Measurements from ENCODE around the gene GRAMD2B. TPM values are rescaled to one million over a fixed set of nuclear protein-coding genes. Genes with fewer than 3 reads are reported as not detected.
"Not testable (repeated sequence)": the region's sequence is repeated elsewhere in the genome, so short reads cannot be mapped to it uniquely, and the experiment has no call there.

GRAMD2B gene
- total and polyA plus RNA-seq, 2 experiments from 2014 or later, result 18.9 to 32.5 TPM

- 90% methylated on average over 4 of the region's 4 CpGs for WGBS (ENCODE audit: low lambda C conversion rate, missing lambda C conversion rate)
- no peaks in the 10 kb centered on the region for H3K27me3 ChIP-seq
- H3K4me2 ChIP-seq, result no peak overlapping the region
- no peaks in the 10 kb centered on the region for H3K9me3 ChIP-seq (ENCODE audit: low read depth)
- H3K9me2 ChIP-seq (replicated peaks; ENCODE audit: insufficient read depth), result no peaks in the 10 kb centered on the region
- H3K79me2 ChIP-seq, result peaks cover 5% of the 10 kb centered on the region
- no peak overlapping the region for H3K27ac ChIP-seq
- no peaks in the 10 kb centered on the region for H4K20me1 ChIP-seq (ENCODE audit: insufficient read depth, poor library complexity, severe bottlenecking)
- no peak for DNase-seq (ENCODE audit: low spot score)
- no peaks in the 10 kb centered on the region for H3K36me3 ChIP-seq (replicated peaks; ENCODE audit: insufficient read depth, low read depth)
- no peak overlapping the region for H2AFZ ChIP-seq
- H3K4me3 ChIP-seq, result no peak overlapping the region
- TF ChIP-seq EZH2 (IDR thresholded peaks at IDR 0.05; ENCODE audit: borderline replicate concordance), result no peak
- no peak for TF ChIP-seq EZH2phosphoT487 (IDR thresholded peaks at IDR 0.05; ENCODE audit: low read depth, severe bottlenecking, unreplicated experiment)
- H3K4me1 ChIP-seq (ENCODE audit: insufficient read depth), result no peaks in the 10 kb centered on the region
Observed at GRCh38 chr5:126395605-126396004, 27.6 kb upstream of the GRAMD2B start.

DNA sequence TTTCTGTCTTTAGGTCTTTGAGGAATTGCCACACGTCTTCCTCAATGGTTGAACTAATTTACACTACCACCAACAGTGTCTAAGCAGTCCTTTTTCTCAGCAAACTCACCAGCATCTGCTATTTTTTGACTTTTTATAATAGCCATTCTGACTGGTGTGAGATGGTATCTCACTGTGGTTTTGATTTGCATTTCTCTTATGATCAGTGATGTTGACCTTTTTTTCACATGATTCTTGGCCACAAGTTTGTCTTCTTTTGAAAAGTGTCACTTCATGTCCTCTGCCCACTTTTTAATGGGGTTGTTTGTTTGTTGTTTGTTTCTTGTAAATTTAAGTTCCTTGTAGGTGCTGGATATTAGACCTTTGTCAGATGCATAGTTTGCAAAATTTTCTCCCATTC is 26.5 kb upstream of the GRAMD2B start:
- H3K9me2 ChIP-seq (replicated peaks; ENCODE audit: insufficient read depth); H3K79me2 ChIP-seq; H2AFZ ChIP-seq; H3K27me3 ChIP-seq; H3K27ac ChIP-seq; H3K4me1 ChIP-seq (ENCODE audit: insufficient read depth); H3K4me3 ChIP-seq; H3K9me3 ChIP-seq (ENCODE audit: low read depth); DNase-seq (ENCODE audit: low spot score); H3K36me3 ChIP-seq (replicated peaks; ENCODE audit: insufficient read depth, low read depth); H3K4me2 ChIP-seq; H4K20me1 ChIP-seq (ENCODE audit: insufficient read depth, poor library complexity, severe bottlenecking): not testable (repeated sequence)
- WGBS (ENCODE audit: low lambda C conversion rate, missing lambda C conversion rate), result 100% methylated on average over 1 of the region's 1 CpG

DNA sequence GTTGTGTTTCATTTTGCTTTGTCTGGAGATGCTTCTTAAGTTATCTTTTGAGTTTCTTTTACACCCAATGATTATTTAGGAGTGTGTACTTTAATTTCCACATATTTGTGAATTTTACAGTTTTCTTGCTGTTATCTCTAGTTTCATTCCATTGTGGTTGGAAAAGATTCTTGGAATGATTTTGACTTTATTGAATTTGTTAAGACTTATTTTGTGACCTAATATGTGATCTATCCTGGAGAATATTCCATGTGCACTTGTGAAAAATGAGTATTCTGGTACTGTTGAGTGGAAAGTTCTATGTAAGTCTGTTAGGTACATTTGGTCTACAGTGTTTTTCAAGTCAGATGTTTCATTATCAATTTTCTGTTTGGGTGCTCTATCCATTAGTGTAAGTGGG is 24.4 kb upstream of the GRAMD2B start:
- Histone ChIP-seq H3K79me2 (peaks cover 8% of the 10 kb centered on the region), H4K20me1 (ENCODE audit: insufficient read depth, poor library complexity, severe bottlenecking) (no peaks in the 10 kb centered on the region), H3K27ac (no peak overlapping the region), H3K27me3 (no peaks in the 10 kb centered on the region), H2AFZ (no peak overlapping the region), H3K4me3 (no peak overlapping the region), H3K36me3 (replicated peaks; ENCODE audit: insufficient read depth, low read depth) (no peaks in the 10 kb centered on the region), H3K4me1 (ENCODE audit: insufficient read depth) (no peaks in the 10 kb centered on the region), H3K9me2 (replicated peaks; ENCODE audit: insufficient read depth) (no peaks in the 10 kb centered on the region), H3K4me2 (no peak overlapping the region), H3K9me3 (ENCODE audit: low read depth) (no peaks in the 10 kb centered on the region)
- TF ChIP-seq EZH2 (IDR thresholded peaks at IDR 0.05; ENCODE audit: borderline replicate concordance), result no peak
- TF ChIP-seq CTCF (IDR thresholded peaks at IDR 0.05; ENCODE audit: poor library complexity), result no peak
- no peak for TF ChIP-seq EZH2phosphoT487 (IDR thresholded peaks at IDR 0.05; ENCODE audit: low read depth, severe bottlenecking, unreplicated experiment)
- no peak for DNase-seq (ENCODE audit: low spot score)

- Histone ChIP-seq H3K4me1 (ENCODE audit: insufficient read depth) (no peaks in the 10 kb centered on the region), H3K4me2 (no peak overlapping the region), H3K36me3 (replicated peaks; ENCODE audit: insufficient read depth, low read depth) (no peaks in the 10 kb centered on the region), H3K27ac (no peak overlapping the region), H3K4me3 (no peak overlapping the region), H3K27me3 (no peaks in the 10 kb centered on the region), H3K79me2 (peaks cover 8% of the 10 kb centered on the region), H3K9me2 (replicated peaks; ENCODE audit: insufficient read depth) (no peaks in the 10 kb centered on the region), H3K9me3 (ENCODE audit: low read depth) (no peaks in the 10 kb centered on the region), H4K20me1 (ENCODE audit: insufficient read depth, poor library complexity, severe bottlenecking) (no peaks in the 10 kb centered on the region), H2AFZ (no peak overlapping the region)
- DNase-seq (ENCODE audit: low spot score), result no peak
- TF ChIP-seq CTCF (IDR thresholded peaks at IDR 0.05; ENCODE audit: poor library complexity), result no peak
- TF ChIP-seq EZH2phosphoT487 (IDR thresholded peaks at IDR 0.05; ENCODE audit: low read depth, severe bottlenecking, unreplicated experiment), result no peak
- no peak for TF ChIP-seq EZH2 (IDR thresholded peaks at IDR 0.05; ENCODE audit: borderline replicate concordance)
- WGBS (ENCODE audit: low lambda C conversion rate, missing lambda C conversion rate), result 93% methylated on average over 3 of the region's 3 CpGs
Observed at GRCh38 chr5:126400621-126401251, 22.5 kb upstream of the GRAMD2B start.
